Measurements from ENCODE around the gene MAGEC3. TPM values are rescaled to one million over a fixed set of nuclear protein-coding genes. Genes with fewer than 3 reads are reported as not detected.
A peak's percentile ranks its signal among the peaks of the same experiment; 100 is the strongest.

MAGEC3 gene
- total RNA-seq, 8 experiments from 2014 or later: 0.05 to 0.43 (median 0.28) TPM; not detected in 4

DNA sequence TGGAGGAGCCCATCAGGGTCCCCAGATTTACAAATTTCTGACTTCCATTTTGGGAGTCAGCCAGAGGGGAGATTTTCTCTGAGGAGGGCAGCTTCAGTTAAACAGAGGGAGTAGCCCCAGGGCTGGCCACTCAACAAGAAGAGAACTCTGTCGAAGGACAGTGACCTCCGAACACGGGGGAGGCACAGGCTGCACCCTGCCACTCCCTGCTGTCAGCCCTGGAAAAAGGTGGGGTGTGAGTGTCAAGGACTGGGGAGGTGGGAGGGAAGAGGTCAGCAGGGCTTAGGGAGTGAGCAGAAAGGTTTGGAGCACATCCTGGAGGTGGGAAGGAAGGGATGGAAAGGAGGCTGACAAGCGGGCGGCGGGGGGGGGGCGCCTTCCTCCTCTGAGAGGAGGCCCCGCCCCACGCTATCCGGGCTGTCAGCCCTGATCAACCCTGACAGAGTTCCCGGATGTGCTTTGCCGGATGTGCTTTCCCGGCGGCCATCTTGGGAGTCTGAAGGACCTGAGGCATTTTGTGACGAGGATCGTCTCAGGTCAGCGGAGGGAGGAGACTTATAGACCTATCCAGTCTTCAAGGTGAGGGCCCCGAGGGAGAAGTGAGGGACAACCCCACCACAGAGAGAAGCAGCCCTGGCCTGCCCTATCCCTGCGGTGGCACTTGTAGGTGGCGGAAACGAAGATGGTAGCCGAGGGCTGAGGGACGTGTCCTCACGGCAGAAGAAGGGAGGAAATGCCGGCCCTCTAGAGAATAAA, 65.5 kb downstream of the MAGEC3 start, which contains the start of gene MAGEC1:
MAGEC1 (plus strand) TSS at position 495 of the 756 bp plus-strand sequence. CDS start 1,179 bp downstream, outside the sequence.
- Histone ChIP-seq H3K4me3 (no peak within 1 kb of the TSS), H3K27ac (no peak within 1 kb of the TSS), H3K4me1 (replicated peaks in 1 of 2) (no peaks in the 10 kb centered on the region)
- 97 to 100% methylated on average over 3 to 5 of the region's 25 CpGs; no CpG with 5 or more reads in 8 of the 10 experiments for WGBS, 10 experiments
- no peak for ATAC-seq (replicated peaks in 6 of 8)
- in situ Hi-C loops (cut with MboI; ENCODE audit: low pct_unique_long_range_greater_than_20kb in 2 of 9, low sequenced_read_pairs in 9 of 9, unreplicated experiment in 9 of 9): no loop called here

DNA sequence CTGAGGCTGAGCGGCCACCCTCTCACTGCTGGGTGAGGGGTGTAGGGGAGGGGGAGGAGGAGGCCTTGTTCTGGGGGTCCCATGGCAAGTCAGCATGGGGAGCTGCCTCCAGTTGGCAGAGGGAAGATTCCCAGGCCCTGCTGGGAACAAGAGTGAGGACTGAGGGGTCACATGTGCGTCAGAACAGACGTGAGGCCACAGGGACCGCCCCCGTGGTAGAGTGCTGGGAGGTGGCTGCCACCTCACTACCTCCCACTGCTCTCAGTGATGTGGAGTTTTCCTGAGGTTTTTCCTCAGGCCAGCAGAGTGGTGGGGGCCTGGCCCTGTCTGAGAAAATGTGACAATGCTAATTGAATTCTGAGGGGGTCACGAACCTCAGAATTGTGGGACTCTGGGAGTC, 66.1 kb downstream of the MAGEC3 start:
- no peaks in the 10 kb centered on the region for H3K4me1 ChIP-seq (replicated peaks in 1 of 2)
- in situ Hi-C loops (cut with MboI; ENCODE audit: low pct_unique_long_range_greater_than_20kb in 2 of 9, low sequenced_read_pairs in 9 of 9, unreplicated experiment in 9 of 9): no loop called here
- WGBS, 10 experiments: no CpG with 5 or more reads among the region's 6 CpGs
- H3K27ac ChIP-seq: no peak overlapping the region
- ATAC-seq (replicated peaks in 6 of 8): no peak
- no peak overlapping the region for H3K4me3 ChIP-seq

DNA sequence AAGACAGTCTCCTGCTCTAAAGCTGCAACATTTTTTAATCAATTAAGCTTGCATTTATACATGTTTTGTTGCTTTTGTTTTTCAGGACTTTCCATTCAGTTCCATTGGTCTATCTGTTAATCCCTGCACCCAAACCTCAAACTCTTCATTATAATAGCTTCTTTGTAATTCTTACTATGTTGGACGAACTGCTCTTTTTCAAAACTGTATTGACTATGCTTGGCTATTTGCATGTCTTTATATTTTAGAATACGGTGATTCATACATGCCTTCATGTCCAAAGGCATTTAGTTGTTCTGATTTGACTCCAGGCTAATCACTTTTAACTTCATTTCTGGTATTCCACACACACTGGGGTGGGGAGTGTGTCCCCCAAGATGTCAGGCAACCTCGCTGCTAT, 79.7 kb downstream of the MAGEC3 start:
- 0 to 67% (median 33%) methylated on average over 1 to 3 of the region's 3 CpGs; no CpG with 5 or more reads in 4 of the 10 experiments for WGBS, 10 experiments
- no peak overlapping the region for H3K4me3 ChIP-seq
- peak in 1 of 8 experiments; percentile 9 for ATAC-seq (replicated peaks in 6 of 8)
- no peak overlapping the region for H3K27ac ChIP-seq
- H3K4me1 ChIP-seq (replicated peaks in 1 of 2): no peaks in the 10 kb centered on the region
- in situ Hi-C loops (cut with MboI; ENCODE audit: low pct_unique_long_range_greater_than_20kb in 2 of 9, low sequenced_read_pairs in 9 of 9, unreplicated experiment in 9 of 9): no loop called here

DNA sequence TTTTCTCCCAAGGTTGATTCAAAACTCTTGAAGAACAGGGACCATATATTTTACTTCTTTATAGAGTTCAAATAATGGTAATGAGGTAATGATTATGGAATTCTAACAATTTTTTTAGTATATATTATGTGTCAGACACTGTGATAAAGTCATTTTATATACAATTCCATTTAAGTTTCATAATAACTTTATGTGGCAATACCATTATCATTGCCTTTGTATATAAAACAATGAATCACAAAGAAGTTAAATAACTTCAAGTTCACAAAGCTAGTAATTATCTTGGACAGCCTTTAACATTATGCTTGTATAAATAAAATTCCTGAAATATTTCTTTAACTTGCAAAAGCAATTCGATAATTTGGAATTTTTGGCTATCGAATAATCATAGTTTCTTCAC, 86.2 kb downstream of the MAGEC3 start:
- ATAC-seq (replicated peaks in 6 of 8): no peak
- 0 to 93% (median 50%) methylated on average over 1 to 2 of the region's 2 CpGs; no CpG with 5 or more reads in 3 of the 10 experiments for WGBS, 10 experiments
- H3K4me3 ChIP-seq: no peak overlapping the region
- no peak overlapping the region for H3K27ac ChIP-seq
- in situ Hi-C loops (cut with MboI; ENCODE audit: low pct_unique_long_range_greater_than_20kb in 2 of 9, low sequenced_read_pairs in 9 of 9, unreplicated experiment in 9 of 9): no loop called here
- H3K4me1 ChIP-seq (replicated peaks in 1 of 2): no peaks in the 10 kb centered on the region

DNA sequence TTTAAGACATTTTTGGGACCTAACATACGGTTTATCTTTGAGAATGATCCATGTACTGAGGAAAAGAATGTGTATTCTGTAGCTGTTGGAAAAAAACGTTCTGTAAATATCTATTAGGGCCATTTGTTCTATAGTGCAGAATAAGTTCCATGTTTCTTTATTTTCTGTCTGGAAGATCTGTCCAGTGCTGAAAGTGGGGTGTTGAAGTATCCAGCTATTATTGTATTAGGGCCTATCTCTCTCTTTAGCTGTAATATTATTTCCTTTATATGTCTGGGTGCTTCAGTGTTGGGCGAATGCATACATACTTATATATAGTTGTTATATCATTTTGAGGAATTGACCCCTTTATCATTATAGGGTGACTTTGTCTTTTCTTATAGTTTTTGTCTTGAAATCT, 90.3 kb downstream of the MAGEC3 start:
- ATAC-seq (replicated peaks in 6 of 8): no peak
- WGBS, 10 experiments: 0 to 100% (median 43%) methylated on average over 1 to 3 of the region's 3 CpGs; no CpG with 5 or more reads in 4 of the 10 experiments
- in situ Hi-C loops (cut with MboI; ENCODE audit: low pct_unique_long_range_greater_than_20kb in 2 of 9, low sequenced_read_pairs in 9 of 9, unreplicated experiment in 9 of 9): no loop called here
- Histone ChIP-seq H3K4me3 (no peak overlapping the region), H3K27ac (no peak overlapping the region), H3K4me1 (replicated peaks in 1 of 2) (no peaks in the 10 kb centered on the region)

DNA sequence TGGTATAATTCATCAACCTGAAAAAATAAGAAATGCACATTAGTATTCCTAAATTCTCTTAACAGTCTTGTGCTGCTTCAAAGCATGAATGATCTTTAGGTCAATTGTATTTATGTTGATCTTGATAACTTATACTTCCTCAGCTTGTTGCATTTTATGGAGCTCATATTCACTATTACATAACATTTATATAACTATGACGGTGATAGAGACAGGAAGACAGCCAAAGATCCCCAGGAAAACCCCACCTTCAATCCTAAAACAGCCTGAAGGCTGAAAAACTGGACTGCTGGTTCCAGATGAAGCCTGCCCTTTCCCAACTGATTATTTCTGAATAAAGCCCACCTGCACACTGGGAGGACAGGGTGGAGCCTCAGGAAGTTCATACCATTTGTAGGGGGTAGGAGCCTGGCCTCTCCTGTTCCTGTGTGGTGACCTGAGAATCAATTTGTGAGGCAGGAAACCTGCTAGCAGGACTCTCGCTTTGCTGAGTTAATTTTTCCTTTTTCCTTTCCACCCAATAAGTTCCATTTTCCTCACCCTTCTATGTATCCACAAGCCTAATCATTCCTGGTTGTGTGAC, 96.0 kb downstream of the MAGEC3 start:
- WGBS, 10 experiments: 0 to 40% methylated on average over 1 of the region's 2 CpGs; no CpG with 5 or more reads in 8 of the 10 experiments

DNA sequence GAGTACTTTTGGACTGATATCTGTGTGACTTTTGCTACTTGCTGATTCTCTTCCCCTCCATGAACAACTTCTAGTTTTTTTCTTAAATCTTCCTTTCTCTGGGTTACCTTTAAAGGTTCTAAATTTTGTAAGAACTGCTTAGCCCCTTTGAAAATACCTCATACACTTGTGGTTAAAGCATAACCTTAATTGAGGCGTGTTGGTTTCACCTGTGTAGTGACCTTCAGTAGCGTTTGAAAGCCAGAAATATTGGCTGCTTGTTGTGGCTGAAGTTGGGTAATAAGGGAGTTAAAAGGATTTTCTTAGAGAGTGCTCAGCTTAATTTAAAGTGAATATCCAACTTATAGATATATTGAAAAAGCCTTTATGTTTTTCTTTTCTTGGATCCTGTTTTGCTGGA, 97.5 kb downstream of the MAGEC3 start:
- ATAC-seq (replicated peaks in 6 of 8): no peak
- 0 to 100% (median 49%) methylated on average over 1 to 2 of the region's 2 CpGs; no CpG with 5 or more reads in 4 of the 10 experiments for WGBS, 10 experiments
- H3K4me1 ChIP-seq (replicated peaks in 1 of 2): no peaks in the 10 kb centered on the region
- H3K4me3 ChIP-seq: no peak overlapping the region
- in situ Hi-C loops (cut with MboI; ENCODE audit: low pct_unique_long_range_greater_than_20kb in 2 of 9, low sequenced_read_pairs in 9 of 9, unreplicated experiment in 9 of 9): no loop called here
- H3K27ac ChIP-seq: no peak overlapping the region

More for the DNA sequence above, 96.0 kb downstream of the MAGEC3 start:
- in situ Hi-C loops (cut with MboI; ENCODE audit: low pct_unique_long_range_greater_than_20kb in 2 of 9, low sequenced_read_pairs in 9 of 9, unreplicated experiment in 9 of 9): no loop called here
- no peak overlapping the region for H3K4me3 ChIP-seq
- no peak for ATAC-seq (replicated peaks in 6 of 8)
- no peaks in the 10 kb centered on the region for H3K4me1 ChIP-seq (replicated peaks in 1 of 2)
- H3K27ac ChIP-seq: no peak overlapping the region

DNA sequence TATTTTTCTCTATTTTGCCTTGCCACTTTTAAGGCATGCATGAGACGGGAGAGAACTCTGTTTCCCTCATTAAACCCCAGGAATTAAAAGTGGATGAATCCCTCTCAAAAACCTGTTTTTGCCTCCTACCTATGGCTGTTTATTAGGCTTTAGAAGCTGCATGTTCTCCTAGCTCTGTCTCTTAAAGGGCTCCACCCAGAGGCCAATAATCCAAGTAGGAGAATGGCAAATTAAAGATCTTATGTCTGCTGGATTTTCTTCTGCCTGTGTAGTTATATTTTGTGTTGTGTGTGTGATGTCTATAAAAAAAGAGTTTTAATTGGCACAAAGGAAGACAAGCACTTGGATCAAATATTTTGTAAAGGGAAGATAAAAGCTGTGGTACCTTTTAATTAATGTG, 98.0 kb downstream of the MAGEC3 start:
- Histone ChIP-seq H3K27ac (no peak overlapping the region), H3K4me3 (no peak overlapping the region), H3K4me1 (replicated peaks in 1 of 2) (no peaks in the 10 kb centered on the region)
- ATAC-seq (replicated peaks in 6 of 8): no peak
- in situ Hi-C loops (cut with MboI; ENCODE audit: low pct_unique_long_range_greater_than_20kb in 2 of 9, low sequenced_read_pairs in 9 of 9, unreplicated experiment in 9 of 9): no loop called here
- 67 to 100% (median 100%) methylated on average over 1 of the region's 1 CpG; no CpG with 5 or more reads in 7 of the 10 experiments for WGBS, 10 experiments

DNA sequence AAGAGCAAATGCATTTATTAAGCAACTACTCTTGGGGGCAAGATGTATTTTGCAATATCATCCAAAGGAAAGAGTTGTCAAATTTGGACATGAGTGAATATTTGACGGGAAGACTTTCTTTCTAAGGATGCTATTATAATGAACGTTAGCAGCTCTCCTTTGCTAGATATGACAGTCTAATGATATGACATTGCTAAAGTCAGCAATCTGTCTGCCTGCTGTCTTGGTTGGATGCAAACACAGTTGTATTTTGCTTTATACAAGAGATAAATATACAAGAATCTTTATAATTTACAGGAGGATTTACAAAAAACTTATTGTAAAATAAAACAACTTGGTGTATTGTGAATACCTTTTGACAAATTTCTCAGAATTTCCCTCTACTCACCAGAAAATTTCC, 103.1 kb downstream of the MAGEC3 start:
- no peak for ATAC-seq (replicated peaks in 6 of 8)
- Histone ChIP-seq H3K27ac (no peak overlapping the region), H3K4me1 (replicated peaks in 1 of 2) (no peaks in the 10 kb centered on the region), H3K4me3 (no peak overlapping the region)
- in situ Hi-C loops (cut with MboI; ENCODE audit: low pct_unique_long_range_greater_than_20kb in 2 of 9, low sequenced_read_pairs in 9 of 9, unreplicated experiment in 9 of 9): no loop called here
- WGBS, 10 experiments: 57 to 100% (median 93%) methylated on average over 1 to 2 of the region's 2 CpGs; no CpG with 5 or more reads in 5 of the 10 experiments

DNA sequence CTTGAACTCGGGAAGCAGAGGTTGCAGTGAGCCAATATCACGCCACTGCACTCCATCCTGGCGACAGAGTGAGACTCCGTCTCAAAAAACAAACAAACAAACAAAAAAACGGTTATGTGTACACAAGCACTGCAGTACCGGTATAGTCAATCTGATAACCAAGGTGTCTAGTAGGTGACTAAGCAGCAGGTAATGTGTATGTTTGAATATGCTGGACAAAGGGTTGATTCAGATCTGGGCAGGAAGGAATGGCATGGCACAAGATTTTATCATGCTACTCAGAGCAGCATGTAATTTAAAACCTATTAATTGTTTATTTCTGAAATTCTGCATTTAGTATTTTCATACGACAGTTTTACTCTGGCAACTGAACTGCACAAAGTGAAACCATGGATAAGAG, 107.3 kb downstream of the MAGEC3 start:
- no peak overlapping the region for H3K4me3 ChIP-seq
- 0 to 100% (median 49%) methylated on average over 1 to 7 of the region's 7 CpGs; no CpG with 5 or more reads in 3 of the 10 experiments for WGBS, 10 experiments
- H3K4me1 ChIP-seq (replicated peaks in 1 of 2): no peaks in the 10 kb centered on the region
- no peak overlapping the region for H3K27ac ChIP-seq
- in situ Hi-C loops (cut with MboI; ENCODE audit: low pct_unique_long_range_greater_than_20kb in 2 of 9, low sequenced_read_pairs in 9 of 9, unreplicated experiment in 9 of 9): no loop called here
- no peak for ATAC-seq (replicated peaks in 6 of 8)

DNA sequence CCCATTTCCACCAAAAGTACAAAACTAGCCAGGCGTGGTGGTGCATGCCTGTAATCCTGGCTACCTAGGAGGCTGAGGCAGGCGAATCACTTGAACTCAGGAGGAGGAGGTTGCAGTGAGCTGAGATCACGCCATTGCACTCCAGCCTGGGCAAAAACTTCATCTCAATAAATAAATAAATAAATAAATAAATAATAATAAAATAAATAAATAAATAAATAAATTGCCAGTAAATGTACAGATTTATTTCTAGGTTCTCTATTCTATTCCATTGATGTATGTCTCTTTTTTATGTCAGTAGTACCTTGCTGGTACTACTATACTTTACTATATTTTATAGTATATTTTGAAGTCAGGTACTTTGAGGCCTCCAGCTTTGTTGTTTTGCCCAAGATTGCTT, 109.2 kb downstream of the MAGEC3 start:
- Histone ChIP-seq H3K27ac (no peak overlapping the region), H3K4me1 (replicated peaks in 1 of 2) (no peaks in the 10 kb centered on the region), H3K4me3 (no peak overlapping the region)
- ATAC-seq (replicated peaks in 6 of 8): no peak
- in situ Hi-C loops (cut with MboI; ENCODE audit: low pct_unique_long_range_greater_than_20kb in 2 of 9, low sequenced_read_pairs in 9 of 9, unreplicated experiment in 9 of 9): no loop called here
- 0 to 80% (median 42%) methylated on average over 1 to 3 of the region's 3 CpGs; no CpG with 5 or more reads in 7 of the 10 experiments for WGBS, 10 experiments
